GM23338 (cell line): Measurements from ENCODE around the gene TLR9. TPM values are rescaled to one million over a fixed set of nuclear protein-coding genes. Genes with fewer than 3 reads are reported as not detected.

ENCODE experiments used
- ATAC-seq: fragments of 200-7000 bp; cut with Tn5 transposase; 3 replicates; pipeline ENCODE4 v1.9.1; 2020
- DNase-seq: peaks from one replicate; pipeline ENCODE4 v3.0.0-alpha.2; 2015; ENCODE audit warnings: low spot score
- H2AFZ ChIP-seq: fragments of 200-600 bp; sonication (generic); 2 replicates; pipeline ENCODE4 v1.8.0; 2016; ENCODE audit warnings: antibody characterized with exemption, mild to moderate bottlenecking, moderate library complexity
- H3F3A ChIP-seq: fragments of 200-600 bp; sonication (generic); replicated peaks from 2 replicates; pipeline ENCODE4 v1.8.0; 2017; ENCODE audit warnings: antibody characterized with exemption, mixed run types, low read depth
- H3K27ac ChIP-seq: fragments of 200-600 bp; sonication (generic); 2 replicates; pipeline ENCODE4 v1.6.1; 2016; ENCODE audit warnings: low read depth
- H3K27me3 ChIP-seq: fragments of 200-600 bp; sonication (generic); 2 replicates; pipeline ENCODE4 v1.8.0; 2016; ENCODE audit warnings: mild to moderate bottlenecking, mixed run types, moderate library complexity; ENCODE audit not compliant: insufficient read depth
- H3K36me3 ChIP-seq: fragments of 200-600 bp; sonication (generic); 2 replicates; pipeline ENCODE4 v1.8.0; 2016; ENCODE audit warnings: mild to moderate bottlenecking; ENCODE audit not compliant: insufficient read depth
- H3K4me1 ChIP-seq: fragments of 200-600 bp; sonication (generic); 2 replicates; pipeline ENCODE4 v1.8.0; 2016; ENCODE audit warnings: mild to moderate bottlenecking, moderate library complexity; ENCODE audit not compliant: insufficient read depth
- H3K4me2 ChIP-seq: fragments of 200-600 bp; sonication (generic); 2 replicates; pipeline ENCODE4 v1.7.1; 2017; ENCODE audit warnings: mixed run types
- H3K4me3 ChIP-seq: fragments of 200-600 bp; sonication (generic); 2 replicates; pipeline ENCODE4 v1.6.1; 2016; ENCODE audit warnings: mixed run types
- H3K79me2 ChIP-seq: fragments of 200-600 bp; sonication (generic); replicated peaks from 2 replicates; pipeline ENCODE4 v1.8.0; 2017; ENCODE audit warnings: mild to moderate bottlenecking; ENCODE audit not compliant: insufficient read depth
- H3K9me2 ChIP-seq: fragments of 200-600 bp; sonication (generic); 2 replicates; pipeline ENCODE4 v1.8.0; 2017; ENCODE audit not compliant: insufficient read depth
- H4K20me1 ChIP-seq: fragments of 200-600 bp; sonication (generic); replicated peaks from 2 replicates; pipeline ENCODE4 v1.8.0; 2017; ENCODE audit warnings: mild to moderate bottlenecking; ENCODE audit not compliant: insufficient read depth
- H3K27ac Mint-ChIP-seq: 2 replicates; pipeline ENCODE4 v1.8.0; 2020; ENCODE audit warnings: inconsistent platforms, mild to moderate bottlenecking, moderate library complexity, mixed read lengths
- H3K27me3 Mint-ChIP-seq: 3 replicates; pipeline ENCODE4 v1.8.0; 2022; ENCODE audit warnings: low read depth, mild to moderate bottlenecking, moderate library complexity, mixed read lengths, inconsistent platforms; ENCODE audit not compliant: insufficient read depth, poor library complexity
- H3K36me3 Mint-ChIP-seq: 3 replicates; pipeline ENCODE4 v1.8.0; 2021; ENCODE audit warnings: low read depth, mild to moderate bottlenecking, inconsistent platforms, moderate library complexity, mixed read lengths
- H3K4me1 Mint-ChIP-seq: 3 replicates; pipeline ENCODE4 v1.8.0; 2020; ENCODE audit warnings: mild to moderate bottlenecking, inconsistent platforms, mixed read lengths
- H3K4me3 Mint-ChIP-seq: 3 replicates; pipeline ENCODE4 v1.8.0; 2021; ENCODE audit warnings: moderate library complexity, mild to moderate bottlenecking, inconsistent platforms, mixed read lengths
- H3K9me3 Mint-ChIP-seq: 3 replicates; pipeline ENCODE4 v1.8.0; 2020; ENCODE audit warnings: moderate library complexity, mild to moderate bottlenecking, inconsistent platforms, mixed read lengths
- CREB1 ChIP-seq: fragments of 250-450 bp; sonication (Bioruptor Pico); IDR thresholded peaks from 2 replicates; pipeline ENCODE4 v1.5.0; 2020; ENCODE audit warnings: low read depth, mild to moderate bottlenecking, moderate library complexity
- CTCF ChIP-seq, 2 experiments: fragments of 200-600 bp in 1 of 2; sonication (generic) in 1 of 2; conservative IDR thresholded peaks; 2 replicates each; pipeline versions ENCODE4 v1.5.1 to v1.6.1; 2016 to 2017; ENCODE audit warnings: antibody characterized with exemption in 2 of 2, low read depth in 2 of 2, mild to moderate bottlenecking in 2 of 2, moderate library complexity in 1 of 2
- ETS1 ChIP-seq: IDR thresholded peaks from 2 replicates; pipeline ENCODE4 v1.6.1; 2016; ENCODE audit warnings: antibody characterized with exemption
- EZH2 ChIP-seq: fragments of 200-600 bp; sonication (generic); IDR thresholded peaks from one replicate; pipeline ENCODE4 v1.8.0; 2017; ENCODE audit warnings: antibody characterized with exemption, mild to moderate bottlenecking, low read depth; ENCODE audit not compliant: unreplicated experiment
- EZH2phosphoT487 ChIP-seq: fragments of 200-600 bp; sonication (generic); IDR thresholded peaks from one replicate; pipeline ENCODE4 v1.8.1; 2018; ENCODE audit warnings: antibody characterized with exemption; ENCODE audit not compliant: unreplicated experiment
- JUNB ChIP-seq: IDR thresholded peaks from one replicate; pipeline ENCODE4 v1.6.1; 2016; ENCODE audit warnings: antibody characterized with exemption; ENCODE audit not compliant: unreplicated experiment
- NANOG ChIP-seq: IDR thresholded peaks from 2 replicates; pipeline ENCODE4 v1.6.1; 2016; ENCODE audit warnings: antibody characterized with exemption, borderline replicate concordance
- REST ChIP-seq: IDR thresholded peaks from one replicate; pipeline ENCODE4 v1.6.1; 2018; ENCODE audit warnings: antibody characterized with exemption; ENCODE audit not compliant: unreplicated experiment
- STAT1 ChIP-seq: IDR thresholded peaks from one replicate; pipeline ENCODE4 v1.6.1; 2016; ENCODE audit warnings: antibody characterized with exemption; ENCODE audit not compliant: unreplicated experiment
- ZNF114 ChIP-seq: fragments of 250-450 bp; sonication (Bioruptor Pico); IDR thresholded peaks from 2 replicates; pipeline ENCODE4 v1.5.0; 2020; ENCODE audit warnings: mild to moderate bottlenecking, moderate library complexity
- ZNF331 ChIP-seq: fragments of 250-450 bp; sonication (Bioruptor Pico); IDR thresholded peaks from 2 replicates; pipeline ENCODE4 v1.5.0; 2020; ENCODE audit warnings: low read depth, mild to moderate bottlenecking, moderate library complexity
- ZNF462 ChIP-seq: fragments of 250-450 bp; sonication (Bioruptor Pico); IDR thresholded peaks from 2 replicates; pipeline ENCODE4 v1.5.0; 2020; ENCODE audit warnings: mild to moderate bottlenecking, moderate library complexity
- polyA plus RNA-seq: library from polyadenylated mRNA; unstranded; fragments of >200 nt; fragmentation: Nextera tagmentation; extraction: Ambion mirVana; gene quantifications from 2 replicates; pipeline ENCODE4 v1.2.1, GENCODE V29; 2016
- total RNA-seq: library from RNA; depleted of rRNA; stranded (reverse); fragments of >200 nt; shearing (Covaris generic); gene quantifications from 2 replicates; pipeline ENCODE4 v1.2.3, GENCODE V29; 2014

The TLR9 gene
- total and polyA plus RNA-seq, 2 experiments from 2014 or later = not detected

DNA sequence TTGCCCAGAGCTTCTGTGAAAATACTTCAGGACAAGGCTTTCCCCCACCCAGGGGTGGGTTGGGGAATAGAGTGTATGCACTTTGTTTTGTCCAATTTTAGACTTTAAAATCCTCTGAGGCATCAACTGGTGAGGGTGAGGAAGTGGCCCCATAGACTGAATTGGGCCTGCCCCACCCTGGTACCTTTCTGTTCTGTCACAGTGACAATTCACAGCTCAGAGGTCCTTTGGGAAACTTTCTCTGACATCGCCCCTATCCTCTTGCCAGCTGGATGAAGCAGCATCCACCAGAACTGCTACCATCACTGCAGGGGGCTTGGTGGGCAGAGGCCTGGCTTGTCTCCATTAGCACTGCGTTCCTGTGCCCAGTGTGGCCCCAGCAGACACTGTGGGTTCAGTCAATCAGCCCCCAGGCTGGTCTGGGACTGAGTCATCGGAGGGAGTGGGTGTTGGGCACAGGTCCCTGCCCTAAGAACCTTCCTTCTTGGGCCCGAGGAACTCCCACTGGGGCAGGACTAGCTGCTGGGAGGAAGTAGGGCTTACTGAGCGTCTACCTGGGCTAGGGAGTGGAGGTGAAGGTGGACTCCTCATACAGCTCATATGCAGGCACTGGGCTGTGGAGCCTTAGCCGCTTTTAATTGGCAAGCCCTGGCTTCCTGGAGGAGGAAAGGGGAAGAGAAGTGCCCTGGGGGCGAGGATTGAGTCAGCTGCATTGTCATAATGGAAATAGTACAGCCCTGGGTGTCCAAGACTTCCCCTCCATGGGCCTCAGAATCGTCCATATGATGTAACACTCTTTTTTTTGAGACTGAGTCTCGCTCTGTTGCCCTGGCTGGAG lies 18.6 kb upstream of the TLR9 start (continued):
- TF ChIP-seq ZNF462 (CRISPR knock-in tag) (no peak), ZNF114 (CRISPR knock-in tag) (no peak)

DNA sequence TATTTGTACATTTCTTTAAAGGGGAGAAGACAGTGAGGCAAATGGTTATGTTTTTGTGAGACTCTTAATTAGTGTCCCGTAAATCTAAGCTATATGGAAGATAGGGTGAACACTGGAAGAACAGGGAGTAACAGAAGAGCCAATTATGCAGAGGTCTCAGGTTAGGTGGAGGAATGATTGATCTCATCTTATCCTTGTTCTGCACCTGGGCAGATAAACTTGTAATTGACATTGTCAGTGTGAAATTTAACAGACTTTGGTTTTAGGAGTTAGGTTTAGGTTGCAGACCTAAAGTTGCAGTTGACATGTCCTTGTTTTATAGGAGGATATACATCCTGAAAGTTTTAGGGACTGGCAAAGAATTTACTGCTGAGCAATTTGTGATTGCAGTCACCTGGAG lies 16.6 kb upstream of the TLR9 start:
- H3K27ac ChIP-seq = no peak overlapping the region
- H3K4me1 ChIP-seq = peaks cover 35% of the 10 kb centered on the region
- peaks cover 14% of the 10 kb centered on the region for H3K79me2 ChIP-seq
- peaks cover 6% of the 10 kb centered on the region; the same call in 2 of the 3 replicates for H3K9me3 Mint-ChIP-seq
- no peak overlapping the region for H3K27ac Mint-ChIP-seq
- ATAC-seq (no peak), DNase-seq (no peak)
- no peaks in the 10 kb centered on the region for H3K36me3 ChIP-seq
- H3K36me3 Mint-ChIP-seq = peaks cover 12% of the 10 kb centered on the region; the same call in 2 of the 3 replicates
- peaks cover 40% of the 10 kb centered on the region for H3K27me3 ChIP-seq
- no peak overlapping the region for H3K4me3 Mint-ChIP-seq
- H3K27me3 Mint-ChIP-seq = peaks cover 43% of the 10 kb centered on the region
- H3F3A ChIP-seq = peaks cover 10% of the 10 kb centered on the region; the same call in 1 of the 2 replicates
- H3K4me2 ChIP-seq = no peak overlapping the region
- no peaks in the 10 kb centered on the region; the same call in 1 of the 2 replicates for H4K20me1 ChIP-seq
- H2AFZ ChIP-seq = no peak overlapping the region
- peaks cover 36% of the 10 kb centered on the region for H3K4me1 Mint-ChIP-seq
- H3K4me3 ChIP-seq = no peak overlapping the region
- no peaks in the 10 kb centered on the region for H3K9me2 ChIP-seq
- TF ChIP-seq STAT1 (no peak), JUNB (no peak), CREB1 (CRISPR knock-in tag) (no peak), EZH2 (no peak), CTCF (conservative IDR thresholded peaks at IDR 0.05; ENCODE audit: low read depth in 2 of 2) (no peak), REST (no peak), ETS1 (no peak), ZNF331 (no peak), EZH2phosphoT487 (no peak), ZNF114 (CRISPR knock-in tag) (no peak), NANOG (no peak)
